ENCODE results near the gene BTNL8. TPM values are rescaled to one million over a fixed set of nuclear protein-coding genes. Genes with fewer than 3 reads are reported as not detected.

Gene BTNL8
- not detected for total RNA-seq

- Histone ChIP-seq H3K9me3 (no peaks in the 10 kb centered on the region), H3K4me1 (no peaks in the 10 kb centered on the region), H3K27me3 (no peaks in the 10 kb centered on the region), H3K4me3 (no peak within 1 kb of the TSS), H3K36me3 (no peaks in the 10 kb centered on the region), H3K27ac (no peak within 1 kb of the TSS)
- TF ChIP-seq CTCF (IDR thresholded peaks at IDR 0.05), result no peak
- DNase-seq (ENCODE audit: low spot score in 2 of 2), result no peak
- intact Hi-C loops (cut with DNase I), result no loop called here
These were observed at the start of gene BTNL8 for GRCh38 chr5:180898621-180899246. TSS of gene BTNL8 (plus strand) at chr5:180899159. CDS start at chr5:180899311, 152 bp downstream.

- H3K9me3 ChIP-seq, result peaks cover 23 to 74% of the 10 kb centered on the region in 2 donors
These were observed 49.1 kb upstream of the BTNL8 start for GRCh38 chr5:180849827-180850226.

GRCh38 chr5:180850434-180851078 is 48.4 kb upstream of the BTNL8 start:
- H3K27me3 ChIP-seq, result no peaks in the 10 kb centered on the region
- peaks cover 23 to 69% of the 10 kb centered on the region in 2 donors for H3K9me3 ChIP-seq
- no peak overlapping the region for H3K4me3 ChIP-seq
- no peak for TF ChIP-seq CTCF (IDR thresholded peaks at IDR 0.05)
- H3K27ac ChIP-seq, result no peak overlapping the region
- intact Hi-C loops (cut with DNase I), result no loop called here
- H3K4me1 ChIP-seq, result no peaks in the 10 kb centered on the region
- no peak for DNase-seq (ENCODE audit: low spot score in 2 of 2)
- peaks cover 37 to 77% of the 10 kb centered on the region in 2 donors for H3K36me3 ChIP-seq

More at GRCh38 chr5:180849827-180850226, 49.1 kb upstream of the BTNL8 start:
- H3K27ac ChIP-seq, result no peak overlapping the region
- DNase-seq (ENCODE audit: low spot score in 2 of 2), result no peak
- H3K4me3 ChIP-seq, result no peak overlapping the region
- intact Hi-C loops (cut with DNase I), result no loop called here
- H3K36me3 ChIP-seq, result peaks cover 37 to 72% of the 10 kb centered on the region in 2 donors
- H3K27me3 ChIP-seq, result no peaks in the 10 kb centered on the region
- no peaks in the 10 kb centered on the region for H3K4me1 ChIP-seq
- TF ChIP-seq CTCF (IDR thresholded peaks at IDR 0.05), result no peak

GRCh38 chr5:180852495-180852894 is 46.5 kb upstream of the BTNL8 start:
- Histone ChIP-seq H3K27ac (no peak overlapping the region), H3K27me3 (no peaks in the 10 kb centered on the region), H3K4me1 (no peaks in the 10 kb centered on the region), H3K9me3 (peaks cover 10 to 56% of the 10 kb centered on the region in 2 donors), H3K36me3 (peaks cover 40 to 72% of the 10 kb centered on the region in 2 donors), H3K4me3 (no peak overlapping the region)
- no peak for DNase-seq (ENCODE audit: low spot score in 2 of 2)
- TF ChIP-seq CTCF (IDR thresholded peaks at IDR 0.05), result no peak
- intact Hi-C loops (cut with DNase I), result no loop called here

GRCh38 chr5:180853121-180853847 is 45.7 kb upstream of the BTNL8 start:
- Histone ChIP-seq H3K27me3 (no peaks in the 10 kb centered on the region), H3K27ac (no peak overlapping the region), H3K9me3 (peaks cover 6 to 49% of the 10 kb centered on the region in 2 donors), H3K36me3 (peaks cover 40 to 65% of the 10 kb centered on the region in 2 donors), H3K4me3 (no peak overlapping the region), H3K4me1 (no peaks in the 10 kb centered on the region)
- intact Hi-C loops (cut with DNase I), result no loop called here
- DNase-seq (ENCODE audit: low spot score in 2 of 2), result no peak
- no peak for TF ChIP-seq CTCF (IDR thresholded peaks at IDR 0.05)

Data from ascending aorta (tissue), 2 donors.